ENCODE measurements around the gene EFHD2. TPM values are rescaled to one million over a fixed set of nuclear protein-coding genes. Genes with fewer than 3 reads are reported as not detected.
"Not testable (repeated sequence)": the region's sequence is repeated elsewhere in the genome, so short reads cannot be mapped to it uniquely, and the experiment has no call there.

The EFHD2 gene, protein sequence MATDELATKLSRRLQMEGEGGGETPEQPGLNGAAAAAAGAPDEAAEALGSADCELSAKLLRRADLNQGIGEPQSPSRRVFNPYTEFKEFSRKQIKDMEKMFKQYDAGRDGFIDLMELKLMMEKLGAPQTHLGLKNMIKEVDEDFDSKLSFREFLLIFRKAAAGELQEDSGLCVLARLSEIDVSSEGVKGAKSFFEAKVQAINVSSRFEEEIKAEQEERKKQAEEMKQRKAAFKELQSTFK
- 212 and 236 TPM in 2 replicates for total RNA-seq (2014; rRNA removed; shearing (Covaris generic))
- 363 and 455 TPM in 2 replicates for polyA plus RNA-seq (2014; cell fraction: nucleus; rRNA removed)

DNA sequence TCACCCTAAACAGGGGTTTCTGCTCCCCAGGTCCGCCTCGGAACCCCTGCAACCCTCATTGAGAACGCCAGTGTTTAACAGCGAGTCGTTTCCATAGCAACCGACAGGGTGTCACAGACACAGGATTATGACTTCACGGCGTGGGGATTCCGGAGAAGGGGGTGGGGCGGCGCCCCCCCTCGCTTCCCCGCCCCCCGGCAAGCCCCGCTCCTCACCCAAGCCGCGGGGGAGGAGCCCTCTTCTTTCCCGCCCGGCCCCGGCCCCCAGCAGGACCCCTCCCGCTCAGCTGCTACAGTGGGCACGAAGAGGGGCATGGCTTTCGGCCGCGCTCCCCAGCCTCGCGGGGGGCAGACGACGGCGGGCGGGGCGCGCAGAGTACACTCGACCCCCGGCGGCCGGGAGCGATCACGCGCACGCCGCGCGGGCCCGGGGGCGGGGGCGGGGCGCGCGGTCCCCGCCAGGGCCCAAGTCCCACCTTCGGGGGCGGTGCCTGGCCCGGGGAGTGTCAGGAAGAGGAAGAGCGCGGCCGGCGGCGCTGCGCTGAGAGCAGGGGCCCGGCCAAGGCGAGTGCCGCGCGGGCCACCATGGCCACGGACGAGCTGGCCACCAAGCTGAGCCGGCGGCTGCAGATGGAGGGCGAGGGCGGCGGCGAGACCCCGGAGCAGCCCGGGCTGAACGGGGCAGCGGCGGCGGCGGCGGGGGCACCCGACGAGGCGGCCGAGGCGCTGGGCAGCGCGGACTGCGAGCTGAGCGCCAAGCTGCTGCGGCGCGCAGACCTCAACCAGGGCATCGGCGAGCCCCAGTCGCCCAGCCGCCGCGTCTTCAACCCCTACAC is at the start of gene EFHD2:
Gene EFHD2 (plus strand): TSS at position 501 of the 835 bp plus-strand sequence. CDS start 84 bp downstream, at position 585.
- DNase-seq (ENCODE audit: extremely low read depth, low read depth) = peak; percentile 89

- no peak for DNase-seq (ENCODE audit: extremely low read depth, low read depth)
These were observed 49.0 kb upstream of the EFHD2 start for GRCh38 chr1:15360700-15361099.

DNA sequence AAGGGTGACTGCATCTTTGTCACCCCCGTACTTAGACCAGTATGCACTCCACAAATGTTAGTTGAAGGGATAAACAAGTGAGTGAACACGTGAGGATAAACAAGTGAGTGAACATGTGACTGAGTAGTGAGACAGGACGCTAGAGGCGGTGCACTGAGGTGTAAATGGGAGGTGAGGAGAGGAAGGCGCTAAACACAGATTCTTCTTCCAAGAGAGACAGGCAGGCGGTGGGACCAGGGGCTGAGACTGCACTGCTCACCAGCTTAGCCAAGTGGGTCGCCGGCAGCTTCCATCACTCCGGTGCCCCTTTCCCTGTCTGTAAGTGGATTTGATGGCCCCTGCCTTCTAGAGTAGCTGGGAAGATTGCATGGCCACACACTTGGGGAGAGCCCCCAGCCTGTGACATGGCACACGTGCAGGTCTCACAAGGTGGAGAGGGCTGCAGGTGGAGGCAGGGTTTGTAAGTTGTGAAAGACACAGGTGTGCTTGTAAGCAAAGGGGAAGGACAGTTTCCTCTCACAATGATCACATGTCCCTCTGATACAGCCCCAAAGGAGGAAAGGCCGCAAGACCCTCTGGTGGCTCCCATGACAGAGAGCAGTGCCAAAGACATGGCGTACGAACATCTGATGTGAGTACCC is 47.5 kb upstream of the EFHD2 start:
- DNase-seq (ENCODE audit: extremely low read depth, low read depth) = no peak

DNA sequence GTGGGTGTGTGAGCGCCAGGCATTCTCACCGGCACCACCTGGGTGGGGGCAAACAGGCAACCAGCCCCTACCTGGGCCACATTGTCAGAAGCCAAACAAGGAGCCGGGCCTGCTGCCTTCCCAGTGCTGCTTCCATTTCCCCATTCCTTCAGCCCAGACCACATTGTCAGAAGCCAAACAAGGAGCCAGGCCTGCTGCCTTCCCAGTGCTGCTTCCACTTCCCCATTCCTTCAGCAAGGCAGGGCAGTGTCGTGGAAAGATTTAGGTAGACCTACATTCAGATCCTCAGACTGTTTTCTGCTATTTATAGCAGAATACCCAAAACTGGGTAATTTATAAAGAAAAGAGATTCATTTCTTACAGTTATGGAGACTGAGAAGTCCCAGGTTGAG is 47.0 kb upstream of the EFHD2 start:
- DNase-seq (ENCODE audit: extremely low read depth, low read depth) = no peak

GRCh38 chr1:15364740-15365139 is 44.9 kb upstream of the EFHD2 start:
- DNase-seq (ENCODE audit: extremely low read depth, low read depth) = no peak

DNA sequence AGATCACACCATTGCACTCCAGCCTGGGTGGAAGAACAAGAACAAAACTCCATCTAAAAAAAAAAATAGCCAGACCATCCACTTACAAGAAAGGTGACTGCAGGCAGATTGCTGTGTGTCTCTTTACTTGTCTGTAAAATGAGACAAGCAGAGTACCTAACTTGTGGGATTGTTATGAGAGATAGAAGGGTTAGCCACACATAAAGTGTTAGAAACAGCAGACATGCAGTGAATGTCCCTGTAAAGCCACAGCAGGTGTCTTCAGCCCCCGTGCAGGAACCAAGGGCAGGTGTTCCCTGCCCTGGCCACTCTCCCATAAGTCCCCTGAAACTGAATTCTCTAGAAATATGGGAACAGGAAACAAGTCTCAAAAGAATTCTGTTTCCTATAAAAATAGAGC is 40.8 kb upstream of the EFHD2 start:
- no peak for DNase-seq (ENCODE audit: extremely low read depth, low read depth)

DNA sequence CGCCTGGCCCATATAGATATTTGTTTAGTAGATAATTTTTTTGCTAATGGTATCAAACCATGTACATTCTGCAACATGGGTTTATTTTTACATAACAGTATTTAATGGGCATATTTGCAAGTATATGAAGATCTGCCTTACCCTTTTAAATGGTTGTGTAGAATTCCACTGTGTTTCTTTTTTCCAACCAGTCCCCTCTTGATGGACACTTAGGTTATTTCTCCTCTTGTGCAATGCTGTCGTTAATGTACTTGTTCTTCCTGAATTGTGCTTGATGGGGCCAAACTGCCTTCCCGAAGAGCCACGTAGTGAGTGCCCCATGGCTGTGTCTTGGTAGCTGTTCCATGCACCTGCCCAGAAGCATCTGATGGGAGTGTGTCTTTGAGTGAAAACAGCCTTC is 39.4 kb upstream of the EFHD2 start:
- no peak for DNase-seq (ENCODE audit: extremely low read depth, low read depth)

- no peak for DNase-seq (ENCODE audit: extremely low read depth, low read depth)
These were observed 38.7 kb upstream of the EFHD2 start for GRCh38 chr1:15370781-15371520.

GRCh38 chr1:15371610-15372545 is 37.8 kb upstream of the EFHD2 start:
- no peak for DNase-seq (ENCODE audit: extremely low read depth, low read depth)

- no peak for DNase-seq (ENCODE audit: extremely low read depth, low read depth)
These were observed 31.0 kb upstream of the EFHD2 start for GRCh38 chr1:15378729-15379128.

- not testable (repeated sequence) for DNase-seq (ENCODE audit: extremely low read depth, low read depth)
These were observed 30.5 kb upstream of the EFHD2 start for GRCh38 chr1:15379151-15379550.

DNA sequence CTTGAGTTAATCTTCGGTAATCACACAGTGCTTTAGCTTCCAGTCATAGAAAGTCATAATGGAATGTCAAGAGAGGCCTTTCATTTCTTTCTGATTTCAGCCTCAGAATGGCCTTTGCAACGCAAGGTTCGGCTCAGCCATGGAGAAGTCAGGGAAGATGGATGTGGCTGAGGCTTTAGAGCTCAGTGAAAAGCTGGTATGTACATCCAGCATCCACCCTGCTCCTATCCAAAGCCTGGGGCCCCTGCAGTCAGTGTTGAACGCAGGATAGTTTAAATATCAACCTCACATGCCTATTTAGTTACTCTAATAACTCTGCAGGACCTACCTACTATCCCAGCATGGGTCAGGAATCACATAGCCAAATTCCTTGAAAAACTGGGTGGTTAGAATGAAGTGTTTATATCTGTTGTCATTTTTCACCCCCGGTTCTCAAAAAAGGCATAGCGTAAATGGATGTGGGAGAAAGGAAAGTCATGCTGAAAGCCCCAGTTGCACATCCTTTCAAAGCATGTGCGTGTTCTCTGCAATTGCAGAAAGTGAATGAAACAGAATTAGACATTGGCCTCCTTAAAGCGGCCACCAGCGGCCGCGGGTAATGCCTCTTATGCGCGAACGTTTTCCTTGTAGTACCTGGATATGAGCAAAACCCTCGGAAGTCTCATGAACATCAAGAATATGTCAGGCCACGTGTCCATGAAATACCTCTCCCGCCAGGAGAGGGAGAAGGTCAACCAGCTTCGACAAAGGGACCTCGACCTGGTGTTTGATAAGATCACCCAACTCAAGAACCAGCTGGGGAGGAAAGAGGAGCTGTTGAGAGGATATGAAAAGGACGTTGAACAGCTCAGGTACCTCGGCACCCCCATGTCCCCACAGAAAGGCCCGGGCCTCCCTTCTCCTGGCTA is 28.8 kb upstream of the EFHD2 start:
- no peak for DNase-seq (ENCODE audit: extremely low read depth, low read depth)

- no peak for DNase-seq (ENCODE audit: extremely low read depth, low read depth)
These were observed 27.9 kb upstream of the EFHD2 start for GRCh38 chr1:15381805-15382204.

GRCh38 chr1:15382601-15383518 is 26.8 kb upstream of the EFHD2 start:
- DNase-seq (ENCODE audit: extremely low read depth, low read depth) = no peak

DNA sequence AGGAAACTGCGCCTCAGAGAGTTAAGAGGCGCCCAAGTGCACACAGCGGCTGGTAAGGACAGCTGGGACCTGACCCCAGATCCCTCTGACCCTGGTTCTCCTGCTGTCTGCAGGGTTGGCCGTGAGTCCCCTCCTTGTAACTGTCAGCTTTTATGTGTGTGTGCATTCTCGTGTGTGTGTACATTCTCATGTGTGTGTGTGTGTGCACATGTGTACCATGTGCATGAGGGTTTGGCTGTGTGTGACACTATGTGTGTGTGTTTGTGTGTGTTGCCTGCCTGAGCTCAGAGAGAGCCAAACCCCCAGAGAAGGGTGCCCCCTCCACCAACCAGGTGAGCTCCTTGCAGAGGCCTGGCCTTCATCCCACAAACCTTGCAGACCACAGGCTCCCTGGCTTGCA is 25.9 kb upstream of the EFHD2 start:
- no peak for DNase-seq (ENCODE audit: extremely low read depth, low read depth)

GRCh38 chr1:15384301-15384901 is 25.3 kb upstream of the EFHD2 start:
- no peak for DNase-seq (ENCODE audit: extremely low read depth, low read depth)

GRCh38 chr1:15385420-15385819 is 24.3 kb upstream of the EFHD2 start:
- no peak for DNase-seq (ENCODE audit: extremely low read depth, low read depth)
